HG02970 (cell line): ENCODE measurements around the gene MPP2.

Experiments used
- ATAC-seq: cut with Tn5 transposase; IDR thresholded peaks from one replicate; pipeline ENCODE4 v1.9.1; 2021; ENCODE audit warnings: mild to moderate bottlenecking, moderate library complexity, moderate number of reproducible peaks; ENCODE audit not compliant: unreplicated experiment, low FRiP score

The MPP2 gene

GRCh38 chr17:43829738-43830137 is 77.6 kb downstream of the MPP2 start:
- no peak for ATAC-seq

DNA sequence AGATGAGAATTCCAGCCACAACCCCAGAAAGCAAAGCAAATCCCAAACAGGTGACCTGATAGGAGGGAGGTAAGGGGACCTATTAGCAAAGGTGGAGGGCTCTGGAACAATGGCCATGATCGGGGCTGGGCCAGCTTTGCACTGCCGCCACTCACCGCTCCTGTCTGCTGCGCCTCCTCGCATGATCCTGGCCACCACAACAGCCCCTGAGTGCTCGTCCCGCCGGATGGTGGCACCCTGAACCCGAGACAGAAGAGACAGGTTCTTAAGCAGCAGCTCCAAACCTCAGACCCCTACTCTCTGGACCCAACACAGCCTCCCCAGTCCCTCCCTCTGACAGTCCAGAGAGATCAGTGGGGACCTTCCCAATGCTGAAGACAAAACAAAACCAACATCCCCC is 79.7 kb downstream of the MPP2 start:
- no peak for ATAC-seq

GRCh38 chr17:43826206-43826605 is 81.1 kb downstream of the MPP2 start:
- no peak for ATAC-seq

DNA sequence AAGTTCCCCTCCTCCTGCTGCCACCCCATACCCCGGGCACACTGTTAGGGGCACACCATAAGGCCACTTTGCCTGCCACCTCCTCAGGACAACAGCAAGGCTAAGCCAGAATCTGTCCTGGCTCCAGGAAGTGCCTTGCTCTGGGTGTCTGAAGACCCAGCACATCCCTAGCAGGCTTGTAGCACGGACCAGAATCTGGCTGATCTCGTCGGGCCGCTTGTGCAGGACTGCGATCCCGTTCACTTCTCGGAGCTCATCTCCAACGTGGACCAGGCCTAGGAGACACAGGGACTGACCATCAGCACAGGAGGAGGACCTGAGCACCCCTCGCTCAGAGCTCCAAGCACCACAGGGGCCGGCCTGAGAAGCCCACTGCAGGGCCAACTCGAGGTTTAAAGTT is 81.8 kb downstream of the MPP2 start:
- no peak for ATAC-seq
